GM19468 (cell line): Measurements from ENCODE around the gene AJAP1.

Experiments used
- ATAC-seq: cut with Tn5 transposase; IDR thresholded peaks from one replicate; pipeline ENCODE4 v1.9.1; 2021; ENCODE audit warnings: mild to moderate bottlenecking, moderate library complexity, moderate number of reproducible peaks; ENCODE audit not compliant: unreplicated experiment; ENCODE audit errors: extremely low read depth

AJAP1 gene

GRCh38 chr1:4676253-4676652 lies 21.8 kb downstream of the AJAP1 start:
- ATAC-seq = no peak

DNA sequence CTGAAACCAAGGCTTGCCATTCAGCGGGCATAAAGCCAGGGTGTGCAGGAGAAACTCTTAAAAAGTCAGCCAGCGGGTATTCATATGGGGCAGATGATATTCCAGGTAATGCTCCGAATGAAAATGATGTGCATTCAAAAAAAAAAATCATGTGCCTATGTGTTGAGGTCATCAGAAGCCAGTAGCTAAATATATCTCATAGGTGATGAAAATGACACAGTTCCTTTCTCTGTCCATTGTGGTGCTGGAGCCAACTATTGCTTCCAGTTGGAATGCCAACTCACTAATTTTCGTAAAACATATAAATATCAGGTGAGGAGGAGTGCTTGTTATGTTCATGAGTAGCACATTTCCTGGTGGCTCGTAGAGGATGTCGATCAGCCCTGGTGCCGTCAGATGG lies 23.2 kb downstream of the AJAP1 start:
- ATAC-seq = no peak

DNA sequence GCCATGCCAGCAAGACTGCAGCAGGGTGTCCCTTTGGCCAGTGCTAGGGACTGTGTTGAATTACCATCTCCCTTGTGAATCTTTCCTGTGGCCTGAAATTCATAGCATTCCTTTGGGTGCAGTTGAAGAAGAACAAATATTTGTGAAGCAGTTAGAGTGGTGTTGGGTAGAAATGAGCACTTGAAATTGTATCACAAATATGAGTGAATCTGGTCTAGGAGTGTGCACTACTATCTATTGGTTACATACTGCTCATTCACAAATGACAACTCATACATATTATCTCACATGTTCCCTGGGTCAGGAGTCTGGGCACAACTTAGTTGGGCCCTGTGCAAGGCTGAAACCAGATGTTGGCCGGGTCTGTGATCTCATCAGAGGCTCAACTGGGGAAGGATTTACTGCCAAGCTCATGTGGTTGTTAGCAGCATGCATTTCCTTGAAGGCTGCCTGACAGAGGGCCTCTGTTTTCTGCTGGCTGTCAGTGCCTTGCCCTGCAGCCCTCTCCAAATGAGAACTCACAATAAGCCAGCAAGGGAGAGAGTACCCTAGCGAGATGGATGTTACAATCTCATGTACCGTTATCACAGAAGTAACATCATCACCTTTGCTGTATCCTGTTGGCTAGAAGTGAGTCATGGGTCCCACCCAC lies 23.8 kb downstream of the AJAP1 start:
- ATAC-seq = no peak

DNA sequence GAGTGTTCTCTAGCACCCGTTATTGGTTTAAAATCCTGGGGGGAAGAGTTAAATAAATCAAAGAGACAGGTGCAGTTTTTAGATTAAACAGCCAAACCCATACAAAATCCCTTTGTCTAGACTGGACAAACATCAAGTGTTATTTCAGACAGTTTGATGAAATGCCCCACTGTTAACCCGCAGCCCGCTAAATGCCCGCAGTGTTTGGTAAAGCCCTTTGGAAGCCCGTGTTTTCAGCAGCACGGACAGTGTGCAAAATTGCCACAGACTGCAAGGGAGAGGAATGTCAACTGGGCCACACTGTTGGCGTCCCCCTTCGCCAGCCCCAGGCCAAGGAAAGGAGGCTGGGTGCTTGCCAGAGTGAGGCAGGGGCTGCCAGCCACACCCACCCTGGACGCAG lies 26.6 kb downstream of the AJAP1 start:
- no peak for ATAC-seq

DNA sequence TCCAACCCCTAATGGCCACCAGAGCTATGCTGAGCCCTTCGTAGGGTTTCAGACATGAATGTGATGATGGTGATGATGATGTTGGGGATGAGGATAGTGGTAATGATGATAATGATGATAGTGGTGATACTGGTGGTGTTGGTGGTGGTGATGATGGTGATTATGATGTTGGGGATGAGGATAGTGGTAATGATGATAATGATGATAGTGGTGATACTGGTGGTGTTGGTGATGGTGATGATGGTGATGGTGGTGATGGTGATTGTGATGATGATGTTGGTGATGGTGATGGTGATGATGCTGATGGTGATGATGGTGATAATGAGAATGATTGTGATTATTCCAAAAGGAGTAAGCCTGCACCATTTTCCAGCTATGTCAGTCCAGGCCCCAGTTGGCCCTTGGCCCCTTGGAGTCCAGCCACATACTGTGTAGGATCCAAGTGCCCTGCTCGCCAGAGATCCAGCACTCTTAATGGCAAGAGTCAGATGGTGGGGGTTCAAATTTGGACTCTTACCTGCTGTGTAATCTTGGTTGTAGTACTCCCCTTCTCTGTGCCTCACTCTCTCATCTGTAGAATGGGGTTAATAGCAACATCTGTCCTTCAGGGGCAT lies 28.3 kb downstream of the AJAP1 start:
- no peak for ATAC-seq

GRCh38 chr1:4684136-4684535 lies 29.7 kb downstream of the AJAP1 start:
- ATAC-seq = no peak

DNA sequence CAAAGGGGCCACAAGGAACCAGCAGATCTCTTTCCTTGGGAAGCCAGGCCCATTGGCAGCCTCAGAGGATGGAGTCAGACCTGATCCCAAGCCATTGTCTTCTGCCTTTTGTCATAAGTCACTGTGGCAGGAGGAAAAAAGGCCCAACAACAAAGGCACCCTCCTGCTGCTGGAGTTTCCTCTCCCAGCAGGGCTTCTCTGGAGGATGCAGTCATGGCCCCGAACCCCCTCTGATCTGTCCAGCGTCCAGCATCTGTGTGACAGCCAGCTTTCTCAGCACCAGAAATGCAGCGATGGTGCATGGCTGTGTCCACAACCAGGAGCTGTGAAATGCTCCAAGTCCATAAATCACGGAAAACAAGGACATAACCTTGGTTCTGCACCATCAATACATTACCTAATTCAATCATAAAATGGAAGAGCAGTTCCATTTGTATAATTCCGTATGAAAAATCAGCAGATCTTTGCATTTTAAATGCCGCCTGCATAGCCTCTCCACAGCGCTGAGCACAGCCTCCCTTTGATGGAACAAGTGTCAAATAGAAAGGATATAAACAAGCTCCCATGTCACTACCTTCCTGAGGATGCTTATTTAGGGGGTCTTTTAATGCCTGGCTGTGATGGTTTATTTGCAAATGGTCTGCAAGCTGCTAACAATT lies 30.6 kb downstream of the AJAP1 start:
- ATAC-seq = no peak

DNA sequence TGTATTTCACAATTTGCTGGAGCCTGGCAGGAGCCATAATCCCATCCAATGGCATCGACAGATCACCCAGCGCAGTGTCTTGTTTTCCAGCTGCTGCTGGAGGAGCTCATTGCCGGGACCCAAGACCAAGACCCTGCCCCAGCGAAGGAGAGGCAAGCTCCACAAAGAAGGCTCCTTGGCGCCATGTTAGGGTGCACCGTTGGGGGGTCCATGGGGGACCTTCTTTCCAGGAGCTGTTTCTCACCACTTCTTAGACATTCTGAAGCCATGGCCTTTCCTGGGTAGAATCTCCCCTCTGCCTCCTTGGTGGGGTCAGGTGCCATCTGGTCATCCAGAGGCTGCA lies 31.1 kb downstream of the AJAP1 start:
- ATAC-seq = no peak

DNA sequence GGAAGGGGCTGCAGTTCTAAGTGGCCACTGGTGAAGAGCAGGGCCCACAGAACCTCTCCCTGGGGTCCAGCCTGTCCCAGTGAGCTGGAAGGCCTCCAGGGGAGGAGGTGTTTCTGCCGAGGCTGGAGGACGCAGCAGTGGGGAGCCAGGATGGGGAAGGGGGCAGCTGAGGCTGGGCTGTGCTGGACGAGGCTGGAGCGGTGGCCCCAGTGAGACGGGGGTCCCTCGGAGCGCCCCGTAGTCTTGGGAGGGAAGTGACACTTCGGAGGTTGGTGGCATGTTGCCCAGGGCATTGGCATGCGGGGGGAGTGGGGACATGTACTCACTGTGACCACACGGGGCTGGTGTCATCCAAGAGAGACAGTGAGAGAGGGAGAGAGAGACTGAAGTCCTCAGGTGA lies 33.5 kb downstream of the AJAP1 start:
- ATAC-seq = no peak

DNA sequence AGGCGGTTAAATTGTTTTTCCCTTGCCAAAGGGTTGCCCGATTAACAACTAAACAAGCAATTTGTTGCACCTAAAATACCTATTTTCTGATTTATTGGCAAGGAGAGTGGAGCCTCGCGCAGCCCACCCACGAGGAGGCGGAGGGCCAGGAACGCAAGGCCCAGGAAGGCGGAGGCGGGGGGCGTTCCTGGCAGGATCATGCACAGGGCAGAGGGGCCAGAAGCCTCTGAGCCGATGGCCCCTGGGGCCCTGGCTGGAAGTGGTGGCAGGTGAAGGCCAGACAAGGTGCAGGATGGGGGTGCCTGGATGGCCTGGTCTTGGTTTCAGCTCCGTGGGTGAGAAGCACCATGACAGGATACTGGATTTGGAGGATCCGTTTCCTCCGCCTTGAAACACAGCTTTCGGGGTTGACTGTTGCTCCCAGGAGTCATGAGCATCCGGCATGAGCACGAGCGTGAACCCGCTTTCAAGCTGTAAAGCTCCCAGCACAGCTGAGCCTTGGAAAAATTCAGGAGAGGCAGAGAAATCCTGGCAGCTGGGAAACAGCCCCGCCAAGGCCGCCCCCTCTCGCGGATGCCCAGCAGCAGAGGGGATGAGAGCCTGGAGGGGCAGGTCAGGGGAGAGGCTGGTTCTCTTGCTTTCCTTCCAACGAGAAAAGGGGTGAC lies 35.0 kb downstream of the AJAP1 start:
- no peak for ATAC-seq

GRCh38 chr1:4689941-4690635 lies 35.7 kb downstream of the AJAP1 start:
- ATAC-seq = no peak

GRCh38 chr1:4690951-4691675 lies 36.7 kb downstream of the AJAP1 start:
- ATAC-seq = no peak

- no peak for ATAC-seq
These were observed 37.5 kb downstream of the AJAP1 start for GRCh38 chr1:4691766-4692405.

DNA sequence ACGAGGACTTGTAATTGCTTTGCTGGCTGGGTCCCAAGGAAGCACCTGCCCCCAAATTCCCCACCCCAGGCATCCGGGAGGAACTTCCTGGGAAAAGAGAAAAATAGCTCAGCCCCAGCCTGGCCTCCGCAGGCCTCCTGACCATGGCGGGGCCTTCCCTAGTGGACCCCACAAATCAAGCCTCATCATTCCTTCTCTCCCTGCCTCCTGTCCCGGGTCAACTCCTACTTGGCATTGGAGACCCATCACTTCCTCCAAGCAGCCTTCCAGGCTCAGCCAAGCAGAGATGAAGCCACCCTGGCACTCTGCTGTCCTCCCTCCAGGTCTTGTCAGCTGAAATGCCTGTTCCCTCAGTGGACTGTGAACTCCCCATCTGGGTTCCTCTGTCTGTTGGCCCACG lies 38.0 kb downstream of the AJAP1 start:
- ATAC-seq = no peak

DNA sequence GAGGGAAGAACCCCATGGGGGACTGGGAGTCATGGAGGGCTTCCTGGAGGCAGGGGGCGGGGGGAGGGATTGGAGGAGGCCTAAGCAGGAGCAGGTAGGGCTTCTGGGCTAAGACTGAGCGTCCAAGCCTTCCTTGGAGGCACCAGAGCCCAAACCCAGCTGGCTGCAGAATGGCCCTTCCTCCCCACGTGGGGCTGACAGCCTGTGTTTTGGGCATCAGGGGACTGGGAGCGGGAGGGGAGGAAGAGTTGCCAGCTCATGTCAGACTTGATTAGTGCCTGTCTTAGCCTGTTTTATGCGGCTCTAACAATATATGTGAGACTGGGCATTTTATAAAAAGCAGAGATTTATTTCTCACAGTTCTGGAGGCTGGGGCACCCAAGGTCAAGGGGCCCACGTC lies 38.9 kb downstream of the AJAP1 start:
- ATAC-seq = no peak

DNA sequence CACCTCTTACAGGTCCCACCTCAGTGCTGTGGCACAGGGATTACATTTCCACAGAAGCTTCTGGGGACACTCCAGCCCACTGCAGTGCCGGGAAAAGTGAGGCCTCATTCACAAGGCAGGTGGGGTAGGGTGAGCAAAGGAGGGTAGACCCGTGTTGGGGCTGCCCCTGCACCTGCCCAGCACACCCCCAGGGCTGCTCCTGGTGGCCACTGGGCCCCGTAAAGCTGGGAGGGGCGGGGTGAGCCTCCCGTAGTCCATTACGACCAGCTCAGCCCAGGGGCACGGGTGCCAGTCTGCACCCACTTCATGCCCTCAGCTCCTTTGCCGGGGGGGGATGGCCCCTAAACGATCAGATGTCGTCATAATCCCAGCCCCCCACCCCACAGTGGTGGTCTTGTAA lies 39.5 kb downstream of the AJAP1 start:
- no peak for ATAC-seq

DNA sequence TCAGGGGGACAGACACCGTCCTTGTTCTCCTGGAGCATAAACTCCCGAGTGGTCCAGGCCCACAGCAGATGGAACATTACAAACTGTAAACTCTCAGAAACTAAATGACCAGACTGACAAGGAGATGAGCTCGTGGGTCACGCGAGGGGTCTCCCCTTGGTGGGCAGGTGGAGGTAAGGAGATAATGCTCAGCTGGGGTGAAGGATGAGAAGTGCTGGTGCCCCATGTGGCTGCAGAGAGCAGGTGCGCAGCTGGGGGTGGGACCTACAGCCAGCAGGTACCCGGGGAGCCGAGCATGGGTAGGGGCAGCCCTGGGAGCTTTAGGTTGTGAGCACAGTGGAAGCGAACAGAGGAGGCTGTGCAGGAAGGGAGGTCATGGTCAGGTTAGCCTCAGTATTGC lies 40.1 kb downstream of the AJAP1 start:
- ATAC-seq = no peak

- ATAC-seq = no peak
These were observed 40.8 kb downstream of the AJAP1 start for GRCh38 chr1:4695241-4695640.

- no peak for ATAC-seq
These were observed 41.8 kb downstream of the AJAP1 start for GRCh38 chr1:4696161-4696745.
